NCI-H1930 (cell line): ENCODE results near the gene SCAF8.
"Not testable (repeated sequence)": the region's sequence is repeated elsewhere in the genome, so short reads cannot be mapped to it uniquely, and the experiment has no call there.

Experiments used
- DNase-seq, 2 experiments: peaks; one replicate each; lab custom pipeline; 2025; lab: John Stamatoyannopoulos, UW

The SCAF8 gene

DNA sequence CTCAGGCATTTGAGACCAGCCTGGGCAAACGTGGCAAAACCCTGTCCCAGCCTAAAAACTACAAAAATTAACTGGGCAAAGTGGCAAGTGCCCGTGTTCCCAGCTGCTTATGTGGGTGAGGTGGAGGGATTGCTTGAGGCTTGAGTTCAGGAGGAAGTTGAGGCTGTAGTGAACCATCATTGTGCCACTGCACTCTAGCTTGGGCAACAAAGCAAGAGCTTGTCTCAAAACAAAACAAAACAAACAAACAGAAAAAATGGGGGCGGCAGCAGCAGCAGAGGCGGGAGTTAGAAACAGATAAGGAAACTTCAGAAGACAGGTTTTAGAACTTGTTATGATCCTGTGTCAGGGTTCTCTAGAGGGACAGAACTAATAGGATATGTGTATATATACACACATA, 49.0 kb downstream of the SCAF8 start:
- no peak for DNase-seq

DNA sequence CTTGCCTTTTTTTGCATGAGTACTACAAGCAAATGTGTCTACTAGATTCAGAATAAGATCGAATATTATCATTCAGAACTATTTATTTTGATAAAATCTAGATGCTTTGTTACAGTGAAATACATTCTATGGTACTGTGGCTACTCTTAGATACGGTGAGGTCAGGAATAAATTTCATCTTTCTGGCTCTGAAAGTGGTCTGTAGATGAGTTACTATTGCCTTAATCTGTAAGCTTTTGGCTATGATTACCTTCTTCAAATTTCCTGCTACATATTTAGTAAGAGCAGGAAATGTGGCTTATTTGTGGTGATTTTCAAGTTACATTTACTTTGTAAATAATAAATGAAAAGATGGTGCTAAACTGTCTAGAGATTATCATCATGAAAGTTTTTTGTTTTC, 50.0 kb downstream of the SCAF8 start:
- DNase-seq: no peak

DNA sequence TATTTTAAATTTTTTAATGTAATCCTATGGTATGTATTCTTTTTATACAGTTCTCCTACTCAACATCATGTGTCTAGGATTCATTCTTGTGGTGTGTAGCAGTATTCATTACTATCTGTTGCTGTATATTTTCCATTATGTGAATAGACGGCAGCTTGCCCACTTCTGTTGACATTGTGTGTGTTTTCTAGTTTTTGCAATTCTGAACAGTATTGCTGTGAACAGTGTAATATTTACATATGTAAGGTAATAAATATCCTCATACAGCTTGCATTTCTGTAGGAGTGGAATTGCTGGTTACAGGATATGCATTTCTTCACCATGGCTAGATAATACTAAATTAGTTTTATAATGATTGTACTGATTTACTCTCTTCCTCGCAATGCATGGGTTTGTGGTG, 51.9 kb downstream of the SCAF8 start:
- no peak for DNase-seq

DNA sequence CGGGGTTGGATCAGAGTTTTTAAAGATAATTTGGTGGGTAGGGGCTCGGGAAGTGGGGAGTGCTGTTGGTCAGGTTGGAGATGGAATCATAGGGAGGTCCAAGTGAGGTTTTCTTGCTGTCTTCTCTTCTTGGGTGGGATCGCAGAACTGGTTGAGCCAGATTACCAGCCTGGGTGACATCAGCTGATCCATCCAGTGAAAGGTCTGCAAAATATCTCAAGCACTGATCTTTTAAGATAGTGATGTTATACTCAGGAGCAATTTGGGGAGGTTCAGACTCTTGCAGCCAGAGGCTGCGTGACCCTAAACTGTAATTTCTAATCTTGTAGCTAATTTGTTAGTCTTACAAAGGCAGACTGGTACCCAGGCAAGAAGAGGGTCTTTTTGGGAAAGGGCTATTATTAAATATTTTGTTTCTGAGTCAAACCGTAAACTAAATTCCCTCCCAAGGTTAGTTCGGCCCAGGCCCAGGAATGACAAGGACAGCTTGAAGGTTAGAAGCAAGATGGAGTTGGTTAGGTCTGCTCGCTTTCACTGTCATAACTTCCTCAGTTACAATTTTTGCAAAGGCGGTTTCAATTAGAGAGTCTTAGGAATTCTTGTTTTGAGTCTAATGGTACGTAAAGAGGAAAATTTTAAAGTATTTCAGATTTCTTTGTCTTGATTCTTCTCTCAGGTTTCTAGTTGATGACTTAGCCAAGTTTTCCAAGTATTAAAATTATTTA, 53.1 kb downstream of the SCAF8 start:
- DNase-seq: no peak

DNA sequence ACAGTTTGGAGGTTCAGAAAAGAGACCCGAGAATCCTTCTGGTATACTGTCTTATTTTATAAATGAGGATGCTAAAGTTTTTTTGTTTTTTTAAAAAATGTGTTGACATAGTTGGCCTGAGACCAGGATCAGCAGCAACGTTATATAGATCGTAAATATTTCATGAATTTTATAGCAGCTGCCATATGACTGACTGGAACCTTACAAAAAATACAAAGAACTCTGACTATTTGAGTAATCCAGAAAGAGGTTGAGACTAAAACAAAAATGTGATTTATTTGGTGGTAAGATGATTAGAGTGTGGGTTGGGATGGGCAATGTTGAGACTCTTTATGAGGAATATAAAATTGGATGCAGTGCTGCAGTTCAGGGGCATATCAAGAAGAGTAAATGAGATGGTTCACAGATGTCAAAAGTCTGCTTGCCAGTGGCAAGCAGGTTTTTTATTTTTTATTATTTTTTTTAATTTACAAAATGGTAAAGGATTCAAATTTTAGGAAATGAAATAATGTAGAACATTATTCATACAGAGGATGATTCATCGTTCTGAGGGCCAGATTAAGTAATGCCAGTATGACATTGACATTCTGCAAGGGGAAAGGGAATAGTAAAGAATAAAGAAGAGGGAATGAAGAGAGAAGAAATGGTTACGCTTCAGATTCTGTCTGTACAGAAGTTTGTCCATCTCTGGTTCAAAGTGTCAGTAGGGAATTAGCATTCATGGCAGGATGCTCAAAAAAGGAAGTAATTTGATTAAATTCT, 58.5 kb downstream of the SCAF8 start:
- DNase-seq: no peak

DNA sequence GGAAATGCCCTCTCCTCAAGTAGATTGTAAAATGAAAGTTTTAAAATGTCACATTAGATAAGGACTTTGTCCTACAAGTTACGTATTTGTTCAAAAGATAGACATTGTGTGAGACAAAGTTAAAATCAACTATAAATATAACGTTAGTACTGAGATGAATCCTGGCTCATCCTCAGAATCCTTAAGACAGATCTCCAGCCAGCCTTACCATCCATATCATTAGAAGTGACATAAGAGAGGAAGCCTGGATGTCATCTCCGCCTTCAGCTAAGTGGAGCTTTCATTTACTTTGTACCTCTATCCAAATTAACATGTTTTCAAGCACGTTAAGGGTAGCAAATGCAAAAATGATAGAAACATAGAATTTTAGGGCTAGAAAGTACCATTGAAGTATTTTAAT, 59.1 kb downstream of the SCAF8 start:
- DNase-seq: no peak

DNA sequence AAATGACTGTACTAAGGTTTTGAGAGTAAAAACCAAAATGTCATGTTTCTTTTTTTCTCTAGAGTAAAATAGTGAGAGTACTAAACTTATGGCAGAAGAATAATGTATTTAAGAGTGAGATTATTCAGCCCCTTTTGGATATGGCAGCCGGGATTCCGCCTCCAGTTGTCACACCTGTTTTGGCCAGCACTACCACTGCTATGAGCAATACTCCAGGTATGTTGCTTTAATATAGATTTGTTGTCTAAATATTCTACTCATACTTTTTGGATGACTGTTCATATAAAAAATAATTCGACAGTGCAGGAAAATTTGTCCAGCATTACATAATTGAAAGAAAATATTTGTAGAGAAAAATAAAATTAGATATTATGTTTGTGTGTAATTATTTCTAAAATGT, 59.5 kb downstream of the SCAF8 start:
- no peak for DNase-seq

DNA sequence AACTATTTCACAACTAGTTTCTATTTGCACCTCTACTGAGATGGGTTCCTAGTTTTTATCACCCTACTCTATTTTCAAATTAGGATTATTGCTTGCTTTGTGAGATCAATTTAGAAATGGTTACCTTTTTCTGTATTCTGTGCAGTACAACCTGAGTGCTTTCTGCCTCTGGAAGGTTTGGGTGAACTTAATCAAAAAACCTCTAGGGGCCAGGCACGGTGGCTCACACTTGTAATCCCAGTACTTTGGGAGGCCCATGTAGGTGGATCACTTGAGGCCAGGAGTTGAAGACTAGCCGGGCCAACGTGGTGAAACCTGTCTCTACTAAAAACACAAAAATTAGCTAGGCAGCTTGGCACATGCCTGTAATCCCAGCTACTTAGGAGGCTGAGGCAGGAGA, 63.3 kb downstream of the SCAF8 start:
- DNase-seq: no peak

DNA sequence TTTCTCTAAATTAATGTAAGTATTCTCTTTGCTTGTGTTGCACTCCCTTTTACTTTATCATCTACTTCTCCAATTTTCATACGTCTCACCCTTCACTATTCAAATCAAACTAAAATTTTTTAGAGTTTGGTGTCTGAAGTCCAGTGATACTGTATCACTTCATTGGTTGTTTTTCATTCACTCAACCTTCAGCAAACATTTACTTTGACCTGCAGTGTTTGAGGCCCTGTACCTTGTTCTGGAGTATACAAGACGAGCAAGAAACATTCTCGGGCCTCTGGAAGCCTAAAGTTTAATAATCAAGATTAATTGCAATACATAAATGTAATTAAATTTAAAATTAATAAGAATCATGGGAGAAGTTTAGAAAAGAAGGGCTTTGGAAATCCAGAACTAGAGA, 64.6 kb downstream of the SCAF8 start:
- DNase-seq: no peak

DNA sequence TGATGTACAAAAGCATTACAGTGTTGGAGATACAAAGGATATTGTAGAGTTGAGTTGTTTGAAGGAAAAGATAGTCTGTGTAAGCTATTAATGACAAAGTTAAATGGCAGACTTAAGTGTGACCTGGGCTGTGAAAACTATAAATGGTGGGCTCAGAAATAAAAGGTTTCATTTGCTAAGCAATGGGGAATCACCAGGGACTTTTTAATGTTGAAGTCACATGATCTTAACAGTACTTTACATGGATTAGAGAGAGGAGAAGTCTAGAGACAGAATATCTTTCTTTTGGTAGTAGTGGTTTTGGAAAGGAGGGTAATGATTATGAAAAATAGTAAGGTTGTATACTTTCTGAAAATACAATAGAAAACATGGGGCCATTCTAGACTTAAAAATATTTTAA, 67.1 kb downstream of the SCAF8 start:
- DNase-seq: no peak

DNA sequence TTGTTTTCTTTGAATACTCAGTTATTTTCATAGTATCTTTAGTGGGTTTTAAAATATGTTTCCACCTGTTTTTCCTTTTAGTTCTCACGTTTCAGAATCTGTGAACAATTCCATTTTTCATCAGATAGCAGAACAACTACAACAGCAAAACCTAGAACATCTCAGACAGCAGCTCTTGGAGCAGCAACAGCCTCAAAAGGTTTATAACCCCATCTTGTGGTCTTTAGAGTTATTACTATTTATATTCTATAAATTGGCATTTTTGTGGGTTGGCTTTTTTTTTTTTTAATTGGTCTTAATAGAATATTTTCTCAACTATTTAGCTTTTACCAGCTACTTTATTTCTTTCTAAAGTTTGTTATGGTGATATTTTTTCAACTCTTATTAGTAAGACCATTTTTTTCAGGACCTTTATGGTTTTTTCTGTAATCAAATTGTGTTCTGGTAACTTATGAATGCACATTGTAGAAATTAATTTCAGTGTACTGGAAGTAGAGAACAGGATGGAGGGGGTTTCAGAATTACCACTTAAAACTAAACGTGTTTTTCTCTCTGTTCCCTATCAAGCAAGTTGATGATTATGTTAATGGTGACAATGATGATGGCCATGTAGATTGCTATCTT, 72.2 kb downstream of the SCAF8 start:
- DNase-seq: no peak

DNA sequence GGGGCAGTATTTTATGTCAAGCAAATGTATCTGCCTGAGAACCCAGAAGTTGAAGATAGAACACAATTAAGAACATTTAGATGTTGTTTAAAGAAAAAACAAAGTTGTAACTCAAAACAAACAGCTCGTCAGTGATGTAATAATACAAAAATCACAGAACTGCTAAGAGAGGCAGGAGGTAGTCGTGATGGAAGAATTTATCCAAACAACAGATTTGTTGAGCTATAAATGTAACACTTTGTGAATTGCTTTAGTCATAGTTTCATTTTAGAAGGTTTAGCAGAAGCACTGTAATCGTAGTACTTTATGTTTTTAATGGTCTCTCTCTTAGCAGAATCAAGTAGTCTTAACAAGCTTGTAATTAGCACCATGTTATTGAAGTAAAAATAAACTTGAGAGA, 73.6 kb downstream of the SCAF8 start:
- DNase-seq: no peak

DNA sequence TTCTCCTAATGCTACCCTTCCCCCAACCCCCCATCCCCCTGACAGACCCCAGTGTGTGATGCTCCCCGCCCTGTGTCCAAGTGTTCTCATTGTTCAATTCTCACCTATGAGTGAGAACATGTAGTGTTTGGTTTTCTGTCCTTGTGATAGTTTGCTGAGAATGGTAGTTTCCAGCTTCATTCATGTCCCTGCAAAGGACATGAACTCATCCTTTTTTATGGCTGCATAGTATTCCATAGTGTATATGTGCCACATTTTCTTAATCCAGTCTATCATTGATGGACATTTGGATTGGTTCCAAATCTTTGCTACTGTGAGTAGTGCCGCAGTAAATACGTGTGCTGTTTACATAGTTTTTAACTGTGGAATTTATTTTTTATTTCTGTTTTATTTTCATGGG, 78.4 kb downstream of the SCAF8 start:
- not testable (repeated sequence) for DNase-seq

DNA sequence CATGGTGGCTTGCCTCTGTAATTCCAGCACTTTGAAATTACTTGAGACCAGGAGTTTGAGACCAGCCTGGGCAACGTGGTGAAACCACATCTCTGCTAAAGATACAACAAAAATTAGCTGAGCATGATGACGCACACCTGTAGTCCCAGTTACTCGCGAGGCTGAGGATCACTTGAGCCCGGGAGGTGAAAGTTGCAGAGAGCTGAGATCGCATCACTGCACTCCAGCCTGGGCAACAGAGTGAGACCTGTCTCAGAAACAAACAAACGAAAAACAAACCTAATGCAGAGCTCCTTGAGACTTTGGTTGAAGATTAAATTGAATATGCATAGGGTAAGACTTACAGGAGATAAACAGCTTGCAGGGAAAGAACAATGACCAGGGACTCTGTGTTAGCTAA, 80.8 kb downstream of the SCAF8 start:
- DNase-seq: no peak

DNA sequence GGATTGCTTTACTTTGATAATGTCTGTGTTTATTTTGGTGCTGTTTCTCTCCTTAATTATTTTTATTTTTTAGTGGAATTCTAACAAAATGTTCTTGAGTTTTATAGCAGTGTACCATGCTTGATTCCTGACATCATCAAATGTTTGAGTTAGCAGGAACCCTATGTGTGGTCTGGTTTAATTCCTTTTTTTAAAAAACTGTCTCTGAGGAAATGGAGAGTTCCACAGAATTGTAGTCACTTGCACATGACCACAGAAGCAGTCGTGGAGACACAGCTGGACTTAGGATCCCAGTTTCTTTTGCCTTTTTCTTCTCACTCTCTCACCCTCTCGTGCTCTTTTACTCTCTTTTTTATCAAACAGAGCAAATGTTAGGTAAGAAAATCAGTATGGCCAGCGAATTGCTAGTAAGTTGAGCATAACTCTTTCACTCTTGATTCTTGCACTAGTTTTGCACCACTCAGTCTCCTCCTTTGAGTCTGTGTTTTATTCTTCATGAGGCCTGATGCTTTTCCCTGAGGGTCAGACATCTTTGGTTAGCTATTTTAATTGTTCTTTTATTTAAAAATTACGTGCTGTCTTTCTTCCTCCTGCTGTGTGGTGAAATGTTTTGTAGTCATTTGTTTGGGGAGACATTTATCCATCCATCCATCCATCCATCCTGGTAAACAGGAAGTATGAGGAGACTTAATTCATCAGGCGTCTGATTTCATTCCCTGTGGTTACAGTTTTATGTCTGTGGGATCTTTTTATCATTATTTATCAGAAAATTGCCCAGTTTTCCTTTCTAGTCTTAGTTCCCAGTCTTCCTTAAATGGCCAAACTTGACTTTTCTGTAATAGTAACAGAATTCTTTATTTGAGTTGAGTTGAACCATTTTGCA, 83.0 kb downstream of the SCAF8 start:
- DNase-seq: no peak

DNA sequence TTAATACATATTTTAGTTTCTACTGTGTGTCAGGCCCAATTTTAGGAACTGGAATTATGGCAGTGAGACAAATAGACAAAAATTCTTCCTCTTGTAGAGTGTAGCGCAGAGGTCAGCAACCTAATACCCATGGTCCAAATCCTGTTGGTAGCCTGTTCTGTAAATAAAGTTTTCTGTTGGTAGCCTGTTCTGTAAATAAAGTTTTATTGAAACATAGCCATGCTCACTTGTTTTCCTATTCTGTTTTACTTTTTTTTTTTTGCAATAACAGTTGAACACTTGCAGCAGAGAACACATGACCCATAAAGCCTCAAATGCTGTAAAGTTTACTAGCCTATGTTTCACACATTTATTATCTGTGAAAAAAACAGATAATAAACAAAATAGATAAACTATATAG, 87.9 kb downstream of the SCAF8 start:
- no peak for DNase-seq

DNA sequence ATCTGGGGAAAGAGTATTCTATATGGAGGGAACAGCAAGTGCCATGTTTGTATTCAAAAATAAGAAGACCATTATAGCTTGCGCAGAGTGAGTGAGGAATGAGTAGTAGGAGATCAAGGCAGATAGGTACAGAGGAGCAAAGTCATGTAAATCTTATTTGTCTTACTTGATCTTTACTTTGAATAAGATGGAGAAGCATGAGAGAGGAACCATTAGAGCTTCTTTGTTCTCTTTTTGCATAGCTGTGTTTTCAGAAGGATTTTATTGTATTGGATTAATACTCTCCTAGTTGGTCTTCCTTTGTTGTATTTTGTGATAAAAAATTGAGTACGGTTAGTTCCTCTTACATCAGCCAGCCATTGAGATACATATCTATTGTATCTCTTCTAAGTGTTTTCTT, 88.4 kb downstream of the SCAF8 start:
- no peak for DNase-seq

DNA sequence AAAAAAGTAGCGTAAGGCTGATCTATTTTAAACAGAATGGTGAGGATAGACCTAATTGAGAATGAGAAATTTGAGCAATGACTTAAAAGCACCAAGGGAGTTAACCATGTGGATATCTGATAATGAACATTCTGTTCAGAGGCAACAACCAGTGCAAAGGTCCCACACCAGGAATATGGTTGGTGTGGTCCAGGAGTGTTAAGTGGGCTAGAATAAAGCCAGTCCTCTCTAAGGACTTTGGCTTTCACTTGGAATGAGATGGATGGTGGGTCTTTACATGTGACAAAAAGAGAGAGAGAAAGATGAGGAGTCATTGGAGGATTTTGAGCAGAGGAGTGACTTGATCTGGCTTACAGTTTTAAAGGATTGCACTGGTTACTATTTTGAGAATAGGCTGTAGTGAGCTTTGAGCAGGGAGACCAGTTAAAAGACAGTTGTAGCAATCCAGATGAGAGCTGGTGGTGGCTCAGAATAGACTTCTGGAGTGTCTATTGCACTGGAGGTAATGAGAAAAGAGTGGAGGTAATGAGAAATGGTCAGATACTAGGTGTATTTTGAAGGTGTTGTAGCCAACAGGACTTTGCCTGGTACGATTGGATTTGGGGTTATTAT, 89.8 kb downstream of the SCAF8 start:
- DNase-seq: no peak

DNA sequence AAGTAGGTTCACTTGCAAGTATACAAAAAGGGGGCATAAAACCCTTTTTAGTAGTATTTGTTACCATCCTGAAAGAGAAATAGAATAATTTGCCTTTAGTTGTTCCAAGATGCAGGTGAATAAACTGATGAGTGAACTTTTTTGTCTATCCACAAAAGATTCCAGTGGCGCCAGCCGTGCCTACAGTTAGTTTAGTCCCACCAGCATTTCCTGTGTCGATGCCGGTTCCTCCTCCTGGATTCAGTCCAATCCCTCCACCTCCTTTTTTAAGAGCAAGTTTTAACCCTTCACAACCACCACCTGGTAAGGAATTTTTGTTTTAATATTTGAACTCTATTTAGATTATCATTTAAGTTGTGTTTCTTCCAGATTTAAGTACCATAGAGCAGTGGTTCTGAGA, 90.9 kb downstream of the SCAF8 start:
- no peak for DNase-seq

DNA sequence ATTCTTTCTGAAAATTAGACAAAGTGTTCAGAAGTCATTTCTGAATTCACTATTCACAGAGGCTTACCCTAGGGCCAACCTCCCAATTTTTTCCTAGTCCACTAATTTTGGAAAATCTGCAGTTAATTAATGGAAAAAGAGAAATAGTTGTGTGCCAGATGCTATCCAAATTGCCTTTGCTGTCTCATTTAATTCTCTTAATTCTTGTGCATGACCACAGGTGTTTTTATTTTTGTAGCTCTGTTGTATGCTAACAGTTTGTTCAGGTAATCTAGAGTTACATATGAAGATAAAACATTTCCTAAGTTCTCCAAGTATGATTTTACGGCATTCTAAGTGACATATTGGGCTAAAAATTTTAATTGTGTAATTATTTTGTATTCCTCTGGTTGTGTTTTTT, 96.8 kb downstream of the SCAF8 start:
- no peak for DNase-seq

DNA sequence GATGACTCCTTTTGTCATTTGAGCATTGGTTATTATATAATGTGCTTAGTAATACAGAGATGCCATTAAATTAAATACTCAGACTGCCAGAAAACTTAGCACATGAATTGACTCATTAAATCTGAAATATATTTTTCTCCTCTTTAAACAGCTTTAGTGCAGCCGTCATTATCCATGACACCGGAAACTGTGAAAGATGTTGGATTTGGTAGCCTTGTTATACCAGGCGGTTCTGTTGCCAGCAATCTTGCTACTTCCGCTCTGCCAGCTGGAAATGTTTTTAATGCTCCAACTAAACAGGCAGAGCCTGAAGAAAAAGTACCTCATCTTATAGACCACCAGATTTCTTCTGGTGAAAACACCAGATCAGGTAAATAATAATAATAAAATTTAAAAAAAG, 97.6 kb downstream of the SCAF8 start:
- DNase-seq: no peak

DNA sequence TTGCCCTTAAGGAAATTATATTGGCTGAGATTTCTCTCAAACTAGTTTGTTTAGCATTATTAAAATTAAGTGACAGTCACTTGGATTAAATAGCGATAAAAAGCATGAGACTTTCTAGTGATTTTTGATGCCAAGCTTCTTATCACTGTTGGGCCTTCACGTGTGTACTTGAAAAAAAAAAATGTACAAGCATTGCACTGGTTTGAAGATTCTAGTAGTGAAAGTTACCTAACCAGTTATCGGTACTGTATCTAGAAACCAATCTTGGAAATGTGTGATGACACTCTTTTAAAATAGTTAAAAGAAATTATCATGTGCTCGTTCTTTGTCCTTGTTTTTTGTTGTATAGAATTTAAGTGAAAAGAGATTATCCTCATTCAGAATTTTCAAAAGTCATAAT, 102.1 kb downstream of the SCAF8 start:
- no peak for DNase-seq
